Measurements from ENCODE around the gene IL36RN.

GRCh38 chr2:113080134-113080533, 21.1 kb downstream of the IL36RN start:
- no peak for TF ChIP-seq EZH2 (IDR thresholded peaks at IDR 0.05)
- TF ChIP-seq POLR2AphosphoS5 (IDR thresholded peaks at IDR 0.05; ENCODE audit: borderline replicate concordance, low read depth, low read length) = no peak

All from SK-N-MC (cell line).